Measurements from ENCODE around the gene SYTL2.
"Not testable (repeated sequence)": the region's sequence is repeated elsewhere in the genome, so short reads cannot be mapped to it uniquely, and the experiment has no call there.

SYTL2 gene

DNA sequence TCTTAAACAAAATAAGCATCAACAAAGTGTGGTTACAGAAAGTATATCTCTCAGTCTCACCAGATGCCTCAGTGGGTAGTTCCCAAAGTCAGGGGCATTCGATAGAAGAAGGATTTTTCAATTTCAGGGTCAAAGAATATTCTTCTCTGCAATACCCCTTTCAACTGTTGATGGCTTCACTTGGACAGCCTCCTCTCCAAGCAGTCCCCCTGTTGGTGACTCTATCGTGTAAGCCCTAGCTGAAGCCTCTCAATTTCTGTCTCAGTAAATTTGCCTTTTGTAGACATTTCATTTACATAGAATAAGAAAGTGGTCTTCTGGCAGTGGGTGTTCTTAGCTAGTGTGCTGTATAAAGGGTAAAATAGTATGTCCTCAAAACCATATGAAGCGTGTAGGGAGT is 33.0 kb upstream of the SYTL2 start:
- Mint-ChIP-seq H3K4me3 (no peak overlapping the region), H3K36me3 (ENCODE audit: low read depth) (peaks cover 7% of the 10 kb centered on the region), H3K4me1 (ENCODE audit: low read depth) (peaks cover 8% of the 10 kb centered on the region), H3K27ac (no peak overlapping the region), H3K9me3 (peaks cover 21% of the 10 kb centered on the region), H3K27me3 (ENCODE audit: low read depth) (peaks cover 3% of the 10 kb centered on the region)

DNA sequence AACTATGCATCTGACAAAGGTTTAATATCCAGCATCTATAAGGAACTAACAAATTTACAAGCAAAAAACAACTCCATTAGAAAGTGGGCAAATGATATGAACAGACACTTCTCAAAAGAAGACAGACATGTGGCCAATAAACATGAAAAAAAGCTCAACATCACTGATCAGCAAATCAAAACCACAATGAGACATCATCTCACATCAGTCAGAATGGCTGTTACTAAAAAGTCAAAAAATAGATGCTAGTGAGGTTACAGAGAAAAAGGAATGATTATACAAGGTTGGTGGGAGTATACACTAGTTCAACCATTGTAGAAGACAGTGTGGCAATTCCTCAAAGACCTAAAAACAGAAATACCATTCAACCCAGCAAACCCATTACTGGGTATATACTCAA is 30.0 kb upstream of the SYTL2 start:
- not testable (repeated sequence) for H3K4me3 Mint-ChIP-seq; H3K27me3 Mint-ChIP-seq (ENCODE audit: low read depth); H3K36me3 Mint-ChIP-seq (ENCODE audit: low read depth); H3K4me1 Mint-ChIP-seq (ENCODE audit: low read depth); H3K27ac Mint-ChIP-seq
- peaks cover 13% of the 10 kb centered on the region for H3K9me3 Mint-ChIP-seq

DNA sequence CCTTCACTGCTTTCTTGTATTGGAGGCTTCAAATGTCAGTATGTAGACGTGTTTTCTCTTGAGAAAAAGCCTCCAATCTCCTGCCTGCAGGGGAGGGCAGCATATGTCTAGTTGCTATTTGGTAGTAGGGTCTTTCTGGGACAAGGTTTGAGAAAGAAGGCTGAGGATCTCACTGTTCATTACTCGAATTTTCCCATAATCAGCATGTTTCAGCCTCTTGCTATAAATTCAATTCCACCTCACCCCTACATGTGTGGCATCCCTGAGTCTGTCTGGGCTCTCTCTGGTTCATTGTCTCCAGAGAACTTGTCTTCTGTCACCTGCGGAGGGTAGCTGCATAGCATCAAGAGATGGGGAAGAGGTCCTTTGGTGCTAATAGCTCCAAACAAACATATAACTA is 24.8 kb upstream of the SYTL2 start:
- H3K27ac Mint-ChIP-seq: no peak overlapping the region
- H3K27me3 Mint-ChIP-seq (ENCODE audit: low read depth): no peaks in the 10 kb centered on the region
- H3K36me3 Mint-ChIP-seq (ENCODE audit: low read depth): peaks cover 8% of the 10 kb centered on the region
- no peak overlapping the region for H3K4me3 Mint-ChIP-seq
- H3K4me1 Mint-ChIP-seq (ENCODE audit: low read depth): no peaks in the 10 kb centered on the region
- H3K9me3 Mint-ChIP-seq: peaks cover 12% of the 10 kb centered on the region

DNA sequence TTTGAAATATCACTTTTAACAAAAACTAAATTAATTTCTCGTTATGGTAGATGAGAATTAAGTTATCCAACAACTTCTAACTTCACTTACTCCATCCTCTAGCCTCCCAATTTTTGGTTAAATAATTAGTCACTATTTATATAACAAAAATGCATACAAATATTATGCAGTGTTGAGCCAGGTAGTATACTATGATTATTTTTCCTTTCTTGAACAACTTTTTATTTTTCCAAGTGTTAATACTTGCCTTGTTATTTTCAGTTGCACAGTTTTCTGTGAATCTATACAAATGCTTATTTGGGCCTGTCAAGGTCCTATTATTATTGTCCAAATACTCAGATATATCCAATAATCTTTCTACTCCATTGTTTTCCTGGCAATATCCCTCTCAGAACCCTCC is 24.3 kb upstream of the SYTL2 start:
- Mint-ChIP-seq H3K36me3 (ENCODE audit: low read depth) (peaks cover 13% of the 10 kb centered on the region), H3K27ac (no peak overlapping the region), H3K27me3 (ENCODE audit: low read depth) (no peaks in the 10 kb centered on the region), H3K9me3 (peaks cover 12% of the 10 kb centered on the region), H3K4me1 (ENCODE audit: low read depth) (no peaks in the 10 kb centered on the region), H3K4me3 (no peak overlapping the region)

DNA sequence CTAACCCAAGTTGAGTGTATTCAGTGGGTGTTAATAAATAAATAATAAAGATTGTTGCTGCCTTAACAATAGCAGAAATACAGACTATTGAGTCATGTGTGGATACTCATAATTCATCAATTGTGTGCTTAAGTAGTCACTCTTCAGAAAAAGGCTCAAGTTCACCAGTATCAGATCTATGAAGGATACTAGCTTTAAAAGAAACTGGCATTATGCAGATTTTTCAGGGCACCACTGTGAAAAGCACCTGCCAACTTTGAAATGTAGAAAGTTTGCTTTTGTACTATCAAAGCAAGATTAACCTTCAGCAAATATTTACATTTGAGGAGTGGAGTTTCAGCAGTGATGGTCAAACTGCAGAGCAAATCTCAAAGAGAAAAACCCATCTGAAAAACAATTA is 20.1 kb upstream of the SYTL2 start:
- H3K4me1 Mint-ChIP-seq (ENCODE audit: low read depth): peaks cover 20% of the 10 kb centered on the region
- peaks cover 12% of the 10 kb centered on the region for H3K36me3 Mint-ChIP-seq (ENCODE audit: low read depth)
- H3K4me3 Mint-ChIP-seq: no peak overlapping the region
- H3K9me3 Mint-ChIP-seq: peaks cover 18% of the 10 kb centered on the region
- no peak overlapping the region for H3K27ac Mint-ChIP-seq
- no peaks in the 10 kb centered on the region for H3K27me3 Mint-ChIP-seq (ENCODE audit: low read depth)

DNA sequence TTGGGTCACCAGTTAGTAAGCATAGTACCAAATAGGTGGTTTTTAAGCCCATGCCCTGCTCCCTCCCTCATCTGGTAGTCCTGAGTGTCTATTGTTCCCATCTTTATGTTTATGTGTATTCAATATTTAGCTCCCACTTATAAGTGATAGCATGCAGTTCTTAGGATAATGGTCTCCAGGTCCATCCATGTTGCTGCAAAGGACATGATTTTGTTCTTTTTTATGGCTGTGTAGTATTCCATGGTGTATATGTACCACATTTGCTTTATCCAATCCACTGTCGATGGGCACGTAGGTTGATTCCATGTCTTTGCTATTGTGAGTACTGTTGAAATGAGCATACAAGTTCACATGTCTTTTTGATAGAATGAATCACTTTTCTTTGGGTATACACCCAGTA is 18.2 kb upstream of the SYTL2 start:
- Mint-ChIP-seq H3K27me3 (ENCODE audit: low read depth) (no peaks in the 10 kb centered on the region), H3K4me1 (ENCODE audit: low read depth) (peaks cover 36% of the 10 kb centered on the region), H3K9me3 (peaks cover 8% of the 10 kb centered on the region), H3K4me3 (no peak overlapping the region), H3K27ac (peak overlapping the region; percentile 23), H3K36me3 (ENCODE audit: low read depth) (peaks cover 9% of the 10 kb centered on the region)

DNA sequence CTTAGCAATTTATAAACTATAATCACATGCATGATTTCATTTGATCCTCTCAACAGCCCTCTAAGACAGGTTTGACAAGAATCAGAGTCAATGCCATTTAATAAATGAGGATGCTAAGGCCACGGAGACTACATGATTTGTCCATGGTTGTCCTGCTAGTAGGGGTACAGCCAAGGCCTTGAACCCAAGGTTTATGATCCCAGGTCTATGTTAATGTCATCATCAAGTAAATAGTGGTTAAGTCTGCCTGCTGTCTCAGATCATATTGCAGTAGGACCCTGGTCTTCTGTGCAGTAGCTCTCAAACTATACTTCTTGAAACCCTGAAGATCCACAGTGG is 17.7 kb upstream of the SYTL2 start:
- H3K4me1 Mint-ChIP-seq (ENCODE audit: low read depth): peaks cover 42% of the 10 kb centered on the region
- no peak overlapping the region for H3K4me3 Mint-ChIP-seq
- H3K27ac Mint-ChIP-seq: peak overlapping the region; percentile 23
- H3K9me3 Mint-ChIP-seq: peaks cover 8% of the 10 kb centered on the region
- peaks cover 9% of the 10 kb centered on the region for H3K36me3 Mint-ChIP-seq (ENCODE audit: low read depth)
- no peaks in the 10 kb centered on the region for H3K27me3 Mint-ChIP-seq (ENCODE audit: low read depth)

DNA sequence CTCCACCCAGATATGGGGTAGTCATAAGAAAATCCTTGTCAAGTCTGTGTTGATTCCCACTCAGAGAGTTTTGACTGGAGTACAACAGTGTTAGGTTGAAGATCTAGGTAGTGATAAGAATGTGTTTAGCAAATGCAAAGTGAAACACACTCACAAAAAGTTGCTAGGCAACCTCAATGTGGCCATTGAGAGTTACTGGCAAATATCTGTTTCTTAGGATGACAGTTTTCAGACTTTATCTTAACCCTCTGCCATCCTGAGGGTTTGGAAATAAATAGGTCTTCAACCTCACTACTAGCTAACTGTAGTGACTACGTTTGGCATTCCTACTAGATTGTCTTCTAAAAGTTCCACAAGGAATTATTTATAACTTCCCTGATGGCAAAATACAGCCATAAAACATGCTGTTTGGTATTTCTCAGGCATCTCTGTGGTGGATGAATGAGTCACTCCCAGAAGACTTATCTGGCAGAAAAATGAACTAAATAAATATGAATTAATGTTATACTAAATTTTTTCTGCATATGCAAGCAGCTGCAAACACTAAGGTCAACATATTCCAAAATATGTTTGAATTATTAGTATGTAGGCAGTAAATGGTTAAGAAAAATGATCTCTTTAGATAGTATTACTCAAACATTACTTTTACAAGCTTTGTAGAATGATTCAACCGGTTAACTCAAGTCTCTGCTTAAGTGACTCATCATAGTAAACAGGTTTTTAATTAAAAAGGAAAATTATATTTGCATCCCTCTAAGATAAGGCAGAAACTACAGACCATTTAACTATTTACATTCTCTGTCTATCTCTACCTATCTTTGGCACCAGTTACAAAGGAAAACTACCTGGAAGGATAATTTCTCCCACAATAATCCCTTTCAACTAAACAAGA is 17.1 kb upstream of the SYTL2 start:
- H3K36me3 Mint-ChIP-seq (ENCODE audit: low read depth): peaks cover 9% of the 10 kb centered on the region
- peaks cover 45% of the 10 kb centered on the region for H3K4me1 Mint-ChIP-seq (ENCODE audit: low read depth)
- H3K9me3 Mint-ChIP-seq: peaks cover 8% of the 10 kb centered on the region
- no peaks in the 10 kb centered on the region for H3K27me3 Mint-ChIP-seq (ENCODE audit: low read depth)
- H3K27ac Mint-ChIP-seq: peak overlapping the region; percentile 94
- peak overlapping the region; percentile 70 for H3K4me3 Mint-ChIP-seq

DNA sequence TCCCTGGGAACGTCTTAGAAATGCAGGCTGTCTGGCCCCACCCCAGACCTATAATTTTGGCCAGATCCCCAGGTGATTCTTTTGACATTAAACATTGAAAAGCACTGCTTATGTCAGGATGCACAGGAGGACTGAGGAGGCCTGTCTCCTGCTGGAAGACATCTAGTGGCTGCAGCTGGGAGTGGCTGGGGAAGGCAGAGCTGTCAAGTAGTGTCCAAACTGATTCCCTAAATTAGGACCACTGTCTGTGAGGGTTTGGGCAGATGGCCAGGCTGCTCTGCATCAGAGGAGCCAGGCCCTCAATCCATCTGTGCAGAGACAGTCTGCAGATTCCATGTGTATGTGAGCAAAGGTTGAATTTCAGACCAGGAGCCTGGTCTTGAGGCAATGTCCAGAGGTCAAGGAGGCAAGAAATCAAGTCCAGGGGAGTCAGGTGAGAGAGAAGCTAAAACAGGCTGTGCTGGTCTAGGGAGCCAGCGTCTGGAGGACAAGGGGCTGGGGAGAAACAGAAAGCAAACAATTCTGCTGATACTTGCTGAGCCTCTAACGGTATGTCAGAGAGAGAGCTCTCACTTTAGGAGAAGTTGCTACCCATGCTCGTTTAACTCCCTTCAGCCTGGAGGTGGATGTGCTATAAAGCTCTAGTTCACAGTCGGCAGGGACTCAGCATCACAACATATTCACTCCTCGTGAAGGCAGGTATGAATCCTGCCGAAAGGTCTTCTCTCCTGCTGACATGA is 15.3 kb upstream of the SYTL2 start:
- peak overlapping the region; percentile 50 for H3K27ac Mint-ChIP-seq
- H3K27me3 Mint-ChIP-seq (ENCODE audit: low read depth): no peaks in the 10 kb centered on the region
- H3K9me3 Mint-ChIP-seq: peaks cover 8% of the 10 kb centered on the region
- peak overlapping the region; percentile 40 for H3K4me3 Mint-ChIP-seq
- peaks cover 15% of the 10 kb centered on the region for H3K36me3 Mint-ChIP-seq (ENCODE audit: low read depth)
- H3K4me1 Mint-ChIP-seq (ENCODE audit: low read depth): peaks cover 60% of the 10 kb centered on the region

DNA sequence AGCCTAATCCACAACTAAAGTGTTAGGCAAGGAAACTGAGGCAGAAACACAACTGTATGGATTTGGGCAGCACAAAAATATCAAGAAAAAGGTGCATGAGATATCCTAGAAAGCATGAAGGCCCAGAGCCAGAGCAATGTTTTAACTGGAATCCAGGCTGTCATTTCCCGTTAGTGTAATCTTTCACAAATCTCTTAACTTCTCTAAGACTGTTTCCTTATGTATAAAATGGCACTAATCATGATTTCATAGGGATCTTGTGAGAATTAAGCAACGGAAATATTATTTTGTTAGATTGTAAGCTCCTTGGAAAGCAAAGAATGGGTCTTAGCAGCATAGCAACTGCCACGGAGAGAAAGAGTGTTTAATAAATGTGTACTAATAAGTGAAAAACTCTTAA is 14.7 kb upstream of the SYTL2 start:
- Mint-ChIP-seq H3K27me3 (ENCODE audit: low read depth) (no peaks in the 10 kb centered on the region), H3K9me3 (peaks cover 8% of the 10 kb centered on the region), H3K4me3 (no peak overlapping the region)

DNA sequence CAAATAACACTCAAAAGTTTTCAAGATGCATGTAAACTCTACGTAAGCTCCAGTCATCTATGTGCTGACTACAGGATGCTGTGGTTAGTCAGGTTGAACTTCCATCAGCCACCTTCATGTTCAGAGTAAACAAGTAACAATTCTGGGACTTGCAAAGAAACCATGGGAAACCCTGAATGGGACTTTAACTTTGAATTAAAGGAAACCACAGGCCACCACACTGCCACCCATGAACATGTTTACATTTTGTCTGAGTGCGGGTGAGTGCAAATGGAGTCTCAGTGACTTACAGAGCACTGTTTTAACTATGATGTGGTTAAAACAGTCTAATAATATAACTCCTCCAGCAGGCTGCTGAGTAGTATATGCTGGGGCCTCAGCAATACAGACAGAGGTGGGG is 12.9 kb upstream of the SYTL2 start:
- peaks cover 8% of the 10 kb centered on the region for H3K36me3 Mint-ChIP-seq (ENCODE audit: low read depth)
- peaks cover 64% of the 10 kb centered on the region for H3K4me1 Mint-ChIP-seq (ENCODE audit: low read depth)

More for the DNA sequence above, 14.7 kb upstream of the SYTL2 start:
- H3K27ac Mint-ChIP-seq: no peak overlapping the region
- peaks cover 13% of the 10 kb centered on the region for H3K36me3 Mint-ChIP-seq (ENCODE audit: low read depth)
- H3K4me1 Mint-ChIP-seq (ENCODE audit: low read depth): peaks cover 63% of the 10 kb centered on the region

DNA sequence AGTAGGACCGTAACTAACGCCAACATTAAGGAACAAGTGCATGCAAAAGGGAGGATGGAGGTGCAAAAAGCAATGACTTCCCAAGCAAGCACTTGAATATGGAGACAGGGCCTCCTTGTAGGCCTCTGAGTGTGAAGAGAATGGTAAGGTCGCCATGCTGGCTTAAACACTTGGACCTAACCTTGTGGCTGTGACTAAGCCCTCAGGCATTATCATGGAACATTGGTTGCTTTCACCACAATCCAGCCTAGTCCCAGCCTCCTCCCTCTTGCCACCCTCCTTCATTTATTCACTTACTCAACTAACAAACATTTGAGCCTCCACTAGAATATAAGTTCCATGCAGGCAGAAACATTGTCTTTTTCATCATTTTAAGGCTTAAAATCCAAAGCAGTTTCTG is 11.9 kb upstream of the SYTL2 start:
- Mint-ChIP-seq H3K27ac (no peak overlapping the region), H3K9me3 (no peaks in the 10 kb centered on the region), H3K4me1 (ENCODE audit: low read depth) (peaks cover 59% of the 10 kb centered on the region), H3K36me3 (ENCODE audit: low read depth) (peaks cover 8% of the 10 kb centered on the region), H3K27me3 (ENCODE audit: low read depth) (no peaks in the 10 kb centered on the region), H3K4me3 (peak overlapping the region; percentile 3)

More for the DNA sequence above, 12.9 kb upstream of the SYTL2 start:
- Mint-ChIP-seq H3K4me3 (peak overlapping the region; percentile 78), H3K27me3 (ENCODE audit: low read depth) (no peaks in the 10 kb centered on the region), H3K27ac (peak overlapping the region; percentile 95), H3K9me3 (no peaks in the 10 kb centered on the region)

DNA sequence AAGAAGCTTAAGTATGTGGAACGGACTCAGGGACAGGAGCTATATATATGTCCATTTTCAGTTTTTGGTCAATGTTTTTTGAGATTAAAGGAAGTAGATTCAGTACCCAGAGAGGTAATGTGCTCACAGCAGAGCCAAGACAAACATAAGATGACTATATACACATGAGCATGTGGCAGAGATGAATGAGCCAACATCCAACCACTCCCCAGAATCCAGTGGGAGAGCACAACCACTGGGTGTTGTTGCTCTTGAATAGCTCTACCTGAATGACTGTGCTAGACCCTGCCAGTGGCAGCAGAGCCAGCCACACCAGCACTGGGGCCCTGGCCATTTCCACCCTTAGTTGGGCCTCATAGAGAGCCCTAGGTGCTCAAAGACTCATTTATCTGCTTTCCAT is 10.7 kb upstream of the SYTL2 start:
- H3K4me3 Mint-ChIP-seq: no peak overlapping the region
- no peak overlapping the region for H3K27ac Mint-ChIP-seq
- H3K9me3 Mint-ChIP-seq: no peaks in the 10 kb centered on the region
- no peaks in the 10 kb centered on the region for H3K27me3 Mint-ChIP-seq (ENCODE audit: low read depth)
- peaks cover 52% of the 10 kb centered on the region for H3K4me1 Mint-ChIP-seq (ENCODE audit: low read depth)
- H3K36me3 Mint-ChIP-seq (ENCODE audit: low read depth): peaks cover 8% of the 10 kb centered on the region

DNA sequence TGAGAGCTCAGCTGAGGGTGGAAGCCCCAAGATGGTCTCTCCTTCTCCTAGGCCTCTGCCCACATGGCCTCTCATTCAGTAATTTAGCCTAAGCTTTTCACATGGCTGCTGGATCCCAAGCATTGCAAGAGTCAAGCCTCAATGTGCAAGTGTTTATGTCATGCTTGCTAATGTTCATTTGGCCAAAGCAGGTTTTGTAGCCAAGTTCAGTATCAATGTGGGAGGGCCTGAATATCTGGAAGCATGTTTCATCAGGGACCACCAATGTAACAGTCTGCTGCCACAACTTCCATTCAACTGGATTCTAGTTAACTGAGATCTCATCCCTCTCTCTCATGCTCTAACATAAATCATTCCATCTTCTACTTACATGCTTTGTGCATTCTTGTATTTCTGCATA is 8.5 kb upstream of the SYTL2 start:
- no peaks in the 10 kb centered on the region for H3K9me3 Mint-ChIP-seq
- H3K36me3 Mint-ChIP-seq (ENCODE audit: low read depth): peaks cover 9% of the 10 kb centered on the region
- H3K4me1 Mint-ChIP-seq (ENCODE audit: low read depth): peaks cover 35% of the 10 kb centered on the region
- no peak overlapping the region for H3K27ac Mint-ChIP-seq
- H3K4me3 Mint-ChIP-seq: no peak overlapping the region
- no peaks in the 10 kb centered on the region for H3K27me3 Mint-ChIP-seq (ENCODE audit: low read depth)

Data from T-helper 1 cell treated with Interleukin-12 subunit alpha and Interleukin-12 subunit beta and Interleukin-4 antibody, amounts not matched to agents 30 μg/mL and 1 μg/mL, for 36 hours (primary cell).